ENCODE results near the gene CCDC3. TPM values are rescaled to one million over a fixed set of nuclear protein-coding genes. Genes with fewer than 3 reads are reported as not detected.

CCDC3 gene
- total and polyA plus RNA-seq, 4 donors: 2.2 to 12.3 (median 6.6) TPM

GRCh38 chr10:12884851-12885250 lies 116.7 kb downstream of the CCDC3 start:
- Histone ChIP-seq H3K36me3 (ENCODE audit: control insufficient read depth in 4 of 4, insufficient read depth in 3 of 4, low read depth in 1 of 4, low read length in 3 of 4) (no peaks in the 10 kb centered on the region), H3K4me1 (ENCODE audit: control insufficient read depth in 4 of 4, insufficient read depth in 4 of 4, low read length in 3 of 4) (no peaks in the 10 kb centered on the region), H3K9ac (ENCODE audit: low read depth in 1 of 2, low read length in 2 of 2) (no peak overlapping the region), H3K9me3 (ENCODE audit: control insufficient read depth in 4 of 4, low read length in 3 of 4) (no peaks in the 10 kb centered on the region), H3K27me3 (ENCODE audit: control insufficient read depth in 4 of 4, insufficient read depth in 4 of 4, low read length in 3 of 4) (no peaks in the 10 kb centered on the region), H3K27ac (ENCODE audit: low read depth in 1 of 2, low read length in 2 of 2) (no peak overlapping the region), H3K4me3 (ENCODE audit: low read depth in 1 of 3, low read length in 3 of 3) (no peak overlapping the region)
- WGBS: 90% methylated on average over 6 of the region's 6 CpGs
- TF ChIP-seq GABPA (IDR thresholded peaks at IDR 0.05 in 1 of 2, conservative IDR thresholded peaks at IDR 0.05 in 1 of 2) (no peak), FOXA2 (IDR thresholded peaks at IDR 0.05) (no peak), JUND (IDR thresholded peaks at IDR 0.05) (no peak), CTCF (IDR thresholded peaks at IDR 0.05; ENCODE audit: low read depth, low read length, missing input control) (no peak), SP1 (IDR thresholded peaks at IDR 0.05) (no peak)
- no peak for DNase-seq (ENCODE audit: low spot score)

- DNase-seq (ENCODE audit: low spot score): no peak
- H3K4me1 ChIP-seq (ENCODE audit: control insufficient read depth in 4 of 4, insufficient read depth in 4 of 4, low read length in 3 of 4): peaks cover 0 to 3% (median 2%) of the 10 kb centered on the region in 4 donors
- no peaks in the 10 kb centered on the region for H3K27me3 ChIP-seq (ENCODE audit: control insufficient read depth in 4 of 4, insufficient read depth in 4 of 4, low read length in 3 of 4)
- no peak overlapping the region for H3K4me3 ChIP-seq (ENCODE audit: low read depth in 1 of 3, low read length in 3 of 3)
- no peak overlapping the region for H3K27ac ChIP-seq (ENCODE audit: low read depth in 1 of 2, low read length in 2 of 2)
- no peaks in the 10 kb centered on the region for H3K9me3 ChIP-seq (ENCODE audit: control insufficient read depth in 4 of 4, low read length in 3 of 4)
- TF ChIP-seq GABPA (IDR thresholded peaks at IDR 0.05 in 1 of 2, conservative IDR thresholded peaks at IDR 0.05 in 1 of 2): no peak
- TF ChIP-seq ATF3 (IDR thresholded peaks at IDR 0.05): no peak
- TF ChIP-seq SP1 (IDR thresholded peaks at IDR 0.05): no peak
- TF ChIP-seq FOXA2 (IDR thresholded peaks at IDR 0.05): no peak
- no peak for TF ChIP-seq MAX (IDR thresholded peaks at IDR 0.05)
- TF ChIP-seq HNF4A (conservative IDR thresholded peaks at IDR 0.05): no peak
- TF ChIP-seq EGR1 (IDR thresholded peaks at IDR 0.05; ENCODE audit: low read depth in 2 of 2): no peak
- TF ChIP-seq FOXA1 (IDR thresholded peaks at IDR 0.05): no peak
- no peak for TF ChIP-seq RAD21 (IDR thresholded peaks at IDR 0.05)
- no peak for TF ChIP-seq HNF4G (IDR thresholded peaks at IDR 0.05)
- TF ChIP-seq JUND (IDR thresholded peaks at IDR 0.05): no peak
- no peak for TF ChIP-seq NR2F2 (IDR thresholded peaks at IDR 0.05)
- H3K36me3 ChIP-seq (ENCODE audit: control insufficient read depth in 4 of 4, insufficient read depth in 3 of 4, low read depth in 1 of 4, low read length in 3 of 4): no peaks in the 10 kb centered on the region
- H3K9ac ChIP-seq (ENCODE audit: low read depth in 1 of 2, low read length in 2 of 2): no peak overlapping the region
These were observed 121.1 kb downstream of the CCDC3 start for GRCh38 chr10:12880423-12880822.

- WGBS: 86% methylated on average over 3 of the region's 3 CpGs
These were observed 124.4 kb downstream of the CCDC3 start for GRCh38 chr10:12877150-12877549.

More at GRCh38 chr10:12877150-12877549, 124.4 kb downstream of the CCDC3 start:
- TF ChIP-seq SP1 (IDR thresholded peaks at IDR 0.05) (no peak), HNF4A (conservative IDR thresholded peaks at IDR 0.05) (no peak), REST (IDR thresholded peaks at IDR 0.05) (no peak), GABPA (IDR thresholded peaks at IDR 0.05 in 1 of 2, conservative IDR thresholded peaks at IDR 0.05 in 1 of 2) (no peak), FOXA1 (IDR thresholded peaks at IDR 0.05) (no peak), RXRA (IDR thresholded peaks at IDR 0.05) (no peak)
- Histone ChIP-seq H3K36me3 (ENCODE audit: control insufficient read depth in 4 of 4, insufficient read depth in 3 of 4, low read depth in 1 of 4, low read length in 3 of 4) (no peaks in the 10 kb centered on the region), H3K4me3 (ENCODE audit: low read depth in 1 of 3, low read length in 3 of 3) (no peak overlapping the region), H3K4me1 (ENCODE audit: control insufficient read depth in 4 of 4, insufficient read depth in 4 of 4, low read length in 3 of 4) (peaks cover 7 to 32% (median 19%) of the 10 kb centered on the region in 4 donors), H3K27ac (ENCODE audit: low read depth in 1 of 2, low read length in 2 of 2) (no peak overlapping the region), H3K9me3 (ENCODE audit: control insufficient read depth in 4 of 4, low read length in 3 of 4) (no peaks in the 10 kb centered on the region), H3K27me3 (ENCODE audit: control insufficient read depth in 4 of 4, insufficient read depth in 4 of 4, low read length in 3 of 4) (no peaks in the 10 kb centered on the region), H3K9ac (ENCODE audit: low read depth in 1 of 2, low read length in 2 of 2) (no peak overlapping the region)
- DNase-seq (ENCODE audit: low spot score): no peak

Data from liver (tissue), 9 donors.